Nephron progenitor cell (in vitro differentiated cells): ENCODE results near the gene KCNJ2.

Experiments used
- DNase-seq: peaks from one replicate; pipeline ENCODE4 v3.0.0; 2021
- H3K27ac Mint-ChIP-seq: 2 replicates; pipeline ENCODE4 v1.8.0; 2021; ENCODE audit warnings: mild to moderate bottlenecking, moderate library complexity, mixed read lengths
- H3K27me3 Mint-ChIP-seq: 2 replicates; pipeline ENCODE4 v1.8.0; 2021; ENCODE audit warnings: mild to moderate bottlenecking, low read depth, mixed read lengths; ENCODE audit not compliant: poor library complexity
- H3K36me3 Mint-ChIP-seq: 2 replicates; pipeline ENCODE4 v1.8.0; 2021; ENCODE audit warnings: low read depth, mixed read lengths
- H3K4me1 Mint-ChIP-seq: 2 replicates; pipeline ENCODE4 v1.8.0; 2021; ENCODE audit warnings: mixed read lengths
- H3K4me3 Mint-ChIP-seq: 2 replicates; pipeline ENCODE4 v1.8.0; 2021; ENCODE audit warnings: mild to moderate bottlenecking, moderate library complexity, mixed read lengths
- H3K9me3 Mint-ChIP-seq: 2 replicates; pipeline ENCODE4 v1.8.0; 2021; ENCODE audit warnings: mild to moderate bottlenecking, moderate library complexity, mixed read lengths
- TF ChIP-seq, protein P1 (sequence below): fragments of 200-600 bp; sonication (generic); IDR thresholded peaks from 2 replicates; pipeline ENCODE4 v1.5.0; 2021; ENCODE audit warnings: antibody characterized with exemption

Gene KCNJ2

GRCh38 chr17:70161519-70161918 lies 7.8 kb upstream of the KCNJ2 start:
- Mint-ChIP-seq H3K36me3 (no peaks in the 10 kb centered on the region), H3K27me3 (no peaks in the 10 kb centered on the region)
- no peak for DNase-seq

DNA sequence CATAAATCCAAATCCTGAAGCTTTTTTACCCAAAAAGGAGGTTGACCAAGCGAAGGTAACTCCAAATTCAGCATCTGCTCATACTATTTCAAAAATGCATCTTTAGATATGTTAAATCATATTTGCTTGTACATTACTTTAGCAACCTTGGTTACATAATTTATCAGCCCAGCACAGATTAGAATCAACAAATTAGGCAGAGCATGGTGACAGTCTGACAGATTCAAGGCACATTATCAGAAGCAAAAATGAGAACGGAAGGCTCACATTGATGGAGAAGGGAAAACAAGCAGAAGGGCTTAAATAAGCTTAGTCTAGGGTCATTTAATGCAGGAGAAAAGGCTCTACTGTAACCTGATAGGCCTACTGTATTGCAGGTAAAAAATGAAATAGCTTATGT lies 3.9 kb upstream of the KCNJ2 start:
- Mint-ChIP-seq H3K4me3 (no peak overlapping the region), H3K4me1 (peaks cover 25% of the 10 kb centered on the region), H3K27me3 (peaks cover 25% of the 10 kb centered on the region), H3K9me3 (peaks cover 6% of the 10 kb centered on the region), H3K27ac (no peak overlapping the region), H3K36me3 (no peaks in the 10 kb centered on the region)
- DNase-seq: no peak
- TF ChIP-seq, protein P1, sequence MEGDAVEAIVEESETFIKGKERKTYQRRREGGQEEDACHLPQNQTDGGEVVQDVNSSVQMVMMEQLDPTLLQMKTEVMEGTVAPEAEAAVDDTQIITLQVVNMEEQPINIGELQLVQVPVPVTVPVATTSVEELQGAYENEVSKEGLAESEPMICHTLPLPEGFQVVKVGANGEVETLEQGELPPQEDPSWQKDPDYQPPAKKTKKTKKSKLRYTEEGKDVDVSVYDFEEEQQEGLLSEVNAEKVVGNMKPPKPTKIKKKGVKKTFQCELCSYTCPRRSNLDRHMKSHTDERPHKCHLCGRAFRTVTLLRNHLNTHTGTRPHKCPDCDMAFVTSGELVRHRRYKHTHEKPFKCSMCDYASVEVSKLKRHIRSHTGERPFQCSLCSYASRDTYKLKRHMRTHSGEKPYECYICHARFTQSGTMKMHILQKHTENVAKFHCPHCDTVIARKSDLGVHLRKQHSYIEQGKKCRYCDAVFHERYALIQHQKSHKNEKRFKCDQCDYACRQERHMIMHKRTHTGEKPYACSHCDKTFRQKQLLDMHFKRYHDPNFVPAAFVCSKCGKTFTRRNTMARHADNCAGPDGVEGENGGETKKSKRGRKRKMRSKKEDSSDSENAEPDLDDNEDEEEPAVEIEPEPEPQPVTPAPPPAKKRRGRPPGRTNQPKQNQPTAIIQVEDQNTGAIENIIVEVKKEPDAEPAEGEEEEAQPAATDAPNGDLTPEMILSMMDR: no peak

More at GRCh38 chr17:70161519-70161918, 7.8 kb upstream of the KCNJ2 start:
- TF ChIP-seq, protein P1: no peak
- Mint-ChIP-seq H3K4me3 (no peak overlapping the region), H3K27ac (no peak overlapping the region), H3K4me1 (peaks cover 13% of the 10 kb centered on the region), H3K9me3 (peaks cover 6% of the 10 kb centered on the region)

GRCh38 chr17:70166615-70167014 lies 2.7 kb upstream of the KCNJ2 start:
- Mint-ChIP-seq H3K9me3 (peaks cover 6% of the 10 kb centered on the region), H3K4me3 (no peak overlapping the region), H3K4me1 (peaks cover 37% of the 10 kb centered on the region), H3K36me3 (no peaks in the 10 kb centered on the region), H3K27ac (no peak overlapping the region), H3K27me3 (peaks cover 36% of the 10 kb centered on the region)
- TF ChIP-seq, protein P1: no peak
- no peak for DNase-seq

DNA sequence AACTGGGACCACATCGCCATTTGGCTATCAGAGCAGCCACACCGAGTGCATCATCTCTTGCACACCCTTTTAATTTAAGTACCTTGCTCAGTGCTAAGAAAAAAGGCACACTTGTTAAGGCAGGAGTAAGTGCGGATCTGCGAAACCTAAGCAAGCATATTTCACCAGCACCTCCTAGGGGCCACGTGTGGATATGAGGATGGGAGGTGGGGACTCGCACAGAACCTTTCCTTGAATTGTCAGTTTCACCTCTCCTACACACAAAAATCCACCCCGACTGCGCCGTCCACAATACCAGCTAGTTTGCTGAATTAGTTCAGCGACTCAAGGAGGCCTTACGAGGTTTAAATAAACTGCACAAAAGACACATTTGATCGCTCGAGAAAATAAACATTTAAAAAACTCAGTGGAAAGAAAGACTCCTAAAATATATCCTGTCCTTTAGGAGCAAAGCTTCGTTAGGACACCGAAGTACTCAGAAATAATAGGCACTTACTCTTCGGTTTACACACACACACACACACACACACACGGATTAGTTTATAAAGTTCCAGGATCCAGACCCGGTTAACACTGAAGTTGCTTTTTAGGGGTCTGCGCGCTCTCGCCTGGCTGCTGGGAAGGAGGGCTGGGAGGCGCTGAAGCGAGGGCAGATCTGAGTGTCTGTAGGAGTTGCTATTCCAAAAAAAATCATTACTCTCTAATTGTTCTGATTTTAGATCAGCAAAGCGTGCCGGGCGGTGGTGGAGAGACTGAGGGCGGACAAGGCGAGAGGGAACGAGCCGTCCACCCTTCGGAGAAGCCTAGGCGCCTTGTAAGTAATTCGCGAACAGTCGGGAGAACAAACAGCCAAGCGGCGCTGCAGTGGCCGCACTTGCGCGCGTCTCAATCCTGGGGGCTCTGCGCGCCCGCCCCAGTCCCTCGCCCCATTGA lies 1.0 kb upstream of the KCNJ2 start:
- no peak overlapping the region for H3K27ac Mint-ChIP-seq

DNA sequence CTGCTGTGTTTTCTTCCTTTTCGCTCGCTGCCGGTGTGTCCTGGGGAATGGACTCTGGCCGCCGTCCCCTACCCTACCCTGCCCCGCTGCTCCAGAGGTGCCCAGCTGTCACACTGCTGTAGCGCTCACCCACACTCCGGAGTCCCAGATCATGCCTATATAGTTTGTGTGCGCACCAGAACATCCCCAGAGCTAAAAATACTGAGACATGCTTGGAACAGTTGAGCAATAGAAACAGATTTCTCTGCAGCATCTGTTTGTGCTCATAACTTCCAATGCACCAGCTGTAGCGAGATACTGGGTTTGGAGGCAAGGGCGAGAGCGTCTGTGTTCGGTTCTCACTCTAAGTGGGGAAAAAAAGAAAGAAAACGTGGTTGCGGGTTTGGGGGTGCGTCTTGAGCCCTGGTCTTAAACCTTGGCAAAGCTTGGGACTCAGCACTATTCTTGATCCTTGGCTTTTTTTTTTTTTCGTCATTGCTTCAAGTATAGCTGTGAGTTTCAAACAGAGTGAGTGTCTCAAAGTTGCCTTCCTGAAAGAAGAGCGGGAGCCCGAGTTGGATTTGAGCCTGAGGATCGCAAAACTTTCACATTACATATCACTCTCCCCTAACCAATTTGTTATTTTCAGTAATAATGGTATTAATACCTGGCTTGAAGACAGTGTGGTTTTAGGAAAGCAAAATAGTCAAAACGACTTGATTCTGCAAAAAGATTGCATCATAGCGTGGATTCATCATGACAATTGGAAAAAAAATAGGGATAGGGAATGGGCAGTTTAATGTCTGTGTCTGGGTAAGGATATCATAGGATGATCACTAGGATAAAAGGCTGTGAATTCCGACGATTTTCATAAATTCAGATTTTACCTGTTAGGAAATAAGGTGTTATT lies 621 bp downstream of the KCNJ2 start:
- peaks cover 39% of the 10 kb centered on the region for H3K4me1 Mint-ChIP-seq
- TF ChIP-seq, protein P1: no peak
- H3K9me3 Mint-ChIP-seq: no peaks in the 10 kb centered on the region
- H3K36me3 Mint-ChIP-seq: no peaks in the 10 kb centered on the region
- no peak for DNase-seq
- peak overlapping the region; percentile 81 for H3K4me3 Mint-ChIP-seq
- no peak overlapping the region for H3K27ac Mint-ChIP-seq
- peaks cover 59% of the 10 kb centered on the region for H3K27me3 Mint-ChIP-seq

More for the DNA sequence above, 1.0 kb upstream of the KCNJ2 start:
- no peaks in the 10 kb centered on the region for H3K36me3 Mint-ChIP-seq
- peaks cover 48% of the 10 kb centered on the region for H3K27me3 Mint-ChIP-seq
- peak; percentile 57 for DNase-seq
- H3K4me1 Mint-ChIP-seq: peaks cover 39% of the 10 kb centered on the region
- peak overlapping the region; percentile 90 for H3K4me3 Mint-ChIP-seq
- peaks cover 6% of the 10 kb centered on the region for H3K9me3 Mint-ChIP-seq
- TF ChIP-seq, protein P1: peak; percentile 57
